ENCODE results near the gene ALDH1L2.

GRCh38 chr12:104973250-104973649 lies 111.0 kb downstream of the ALDH1L2 start:
- no peak for TF ChIP-seq CTCF (IDR thresholded peaks at IDR 0.05; ENCODE audit: low read depth, low read length)
- no peak for TF ChIP-seq EZH2phosphoT487 (IDR thresholded peaks at IDR 0.05; ENCODE audit: low read depth)

Data from OCI-LY3 (cell line).